ENCODE data around the gene SKAP2.

- TF ChIP-seq POLR2AphosphoS5 (IDR thresholded peaks at IDR 0.05; ENCODE audit: insufficient read depth in 1 of 2, low read depth in 1 of 2) (no peak), CTCF (IDR thresholded peaks at IDR 0.05) (no peak), POLR2A (IDR thresholded peaks at IDR 0.05) (no peak)
These were observed 245.9 kb downstream of the SKAP2 start for GRCh38 chr7:26618449-26618848.
